HG03354 (cell line): Measurements from ENCODE around the gene PPEF1.
A peak's percentile ranks its signal among the peaks of the same experiment; 100 is the strongest.
"Not testable (repeated sequence)": the region's sequence is repeated elsewhere in the genome, so short reads cannot be mapped to it uniquely, and the experiment has no call there.

Experiments used
- ATAC-seq: cut with Tn5 transposase; IDR thresholded peaks from one replicate; pipeline ENCODE4 v1.9.1; 2021; ENCODE audit warnings: mild to moderate bottlenecking; ENCODE audit not compliant: unreplicated experiment, poor library complexity, severe bottlenecking

Gene PPEF1

DNA sequence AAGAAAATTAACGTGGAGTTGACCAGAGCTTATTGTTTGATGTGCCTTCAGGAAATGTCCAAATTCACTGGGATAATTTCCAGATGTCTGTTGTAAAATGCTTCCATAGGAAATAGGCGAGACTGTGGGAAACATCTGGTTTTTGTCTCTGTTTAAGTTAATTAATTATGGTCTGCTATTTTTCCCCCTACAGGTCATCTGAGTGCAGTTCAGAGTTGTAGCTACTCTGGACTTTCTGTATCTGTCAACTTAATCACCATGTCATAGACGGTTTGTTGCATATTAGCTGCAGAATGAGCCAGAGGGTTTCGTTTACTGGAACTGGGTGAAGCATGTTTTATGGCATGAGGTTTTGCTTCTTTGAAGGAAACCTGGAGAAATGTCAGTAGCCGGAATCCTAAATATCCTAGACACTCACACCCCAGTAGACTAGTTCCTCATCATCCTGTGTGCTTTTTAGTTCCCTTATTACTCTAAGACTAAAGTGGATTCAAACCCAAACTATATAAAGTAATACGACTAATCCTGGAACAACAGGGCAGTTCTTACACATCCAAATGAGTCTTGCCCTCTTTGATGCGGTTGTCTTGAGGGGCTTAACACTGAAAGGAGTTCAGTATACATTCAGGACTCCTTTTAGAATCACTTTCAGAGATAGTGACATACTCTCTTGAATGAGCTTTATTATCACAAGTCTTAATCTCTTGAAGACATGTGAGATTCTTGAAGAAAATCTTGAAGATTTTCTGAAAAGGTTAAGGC, 62.5 kb downstream of the PPEF1 start:
- ATAC-seq: no peak

DNA sequence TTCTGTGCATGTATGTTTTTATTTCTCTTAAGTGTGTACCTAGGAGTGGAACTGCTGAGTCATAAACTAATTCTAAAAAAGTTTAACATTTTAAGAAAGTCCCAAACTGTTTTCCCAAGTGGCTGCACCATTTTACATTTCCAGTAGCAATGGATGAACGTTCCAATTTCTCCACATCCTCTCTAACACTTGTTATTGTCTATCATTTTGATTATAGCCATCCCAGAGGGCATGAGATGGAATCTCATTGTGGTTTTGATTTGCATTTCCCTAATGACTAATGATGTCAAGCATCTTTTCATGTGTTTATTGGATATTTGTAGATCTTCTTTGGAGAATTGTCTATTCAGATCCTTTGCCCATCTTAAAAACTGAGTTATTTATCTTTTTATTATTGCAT, 82.5 kb downstream of the PPEF1 start:
- ATAC-seq: no peak

GRCh38 chrX:18792828-18793227, 85.4 kb downstream of the PPEF1 start:
- ATAC-seq: no peak

DNA sequence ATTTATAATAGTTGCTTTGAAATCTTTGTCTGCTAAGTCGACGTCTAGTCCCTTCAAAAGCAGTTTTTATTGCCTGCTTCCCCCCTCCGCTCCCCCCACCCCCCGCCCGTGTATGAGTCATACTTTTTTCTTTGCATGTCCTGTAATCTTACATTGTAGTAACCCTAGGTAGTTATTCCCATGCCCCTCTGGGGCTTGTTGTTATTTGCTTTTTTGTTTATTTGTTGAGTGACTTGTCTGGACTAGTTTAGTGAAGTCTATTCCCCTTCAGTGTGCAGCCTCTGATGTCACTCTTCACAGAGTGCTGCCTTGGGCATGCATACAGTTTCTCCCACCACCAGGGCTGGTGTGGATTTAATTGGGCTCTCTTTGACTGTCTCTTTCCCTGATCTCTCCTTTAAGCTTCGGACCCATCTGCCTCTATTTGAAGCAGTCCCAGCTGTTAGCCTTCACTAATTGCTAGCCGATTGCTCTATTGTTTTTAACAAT, 86.2 kb downstream of the PPEF1 start:
- no peak for ATAC-seq

GRCh38 chrX:18797141-18797540, 89.7 kb downstream of the PPEF1 start:
- ATAC-seq: no peak

DNA sequence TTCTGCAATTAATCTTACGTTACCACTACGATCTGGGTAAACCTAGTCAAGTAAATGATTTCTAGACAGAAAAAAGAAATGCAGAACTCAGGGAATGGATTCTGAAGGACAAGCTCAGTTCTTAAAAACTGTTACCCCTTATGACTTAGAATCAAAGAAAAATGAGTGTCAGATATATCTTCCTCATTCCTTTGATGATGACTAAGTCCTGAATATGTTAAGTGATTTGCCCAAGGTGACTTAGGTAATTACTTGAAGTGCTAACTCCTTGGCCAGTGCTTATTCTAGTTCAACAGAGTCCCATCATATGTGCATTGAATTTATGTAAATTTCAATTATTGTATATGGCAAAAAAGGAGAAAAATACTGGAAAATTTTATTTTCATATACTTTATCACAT, 92.5 kb downstream of the PPEF1 start:
- ATAC-seq: no peak

GRCh38 chrX:18809641-18810040, 102.2 kb downstream of the PPEF1 start:
- no peak for ATAC-seq

DNA sequence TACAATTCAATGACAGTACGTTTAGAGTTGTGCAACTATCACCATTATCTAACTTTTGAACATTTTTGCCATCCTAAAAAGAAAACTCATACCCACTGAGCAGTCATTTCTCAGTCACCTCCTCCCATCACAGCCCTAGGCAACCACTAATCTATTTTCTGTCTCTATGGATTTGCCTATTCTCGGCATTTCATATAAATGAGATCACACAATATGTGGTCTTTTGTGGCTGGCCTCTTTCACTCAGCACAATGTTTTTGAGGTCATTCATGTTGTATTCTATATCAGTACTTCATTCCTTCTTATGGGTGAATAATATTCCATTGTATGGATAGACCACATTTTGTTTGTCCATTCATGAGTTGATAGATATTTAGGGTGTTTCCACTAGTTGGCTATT, 103.0 kb downstream of the PPEF1 start:
- no peak for ATAC-seq

DNA sequence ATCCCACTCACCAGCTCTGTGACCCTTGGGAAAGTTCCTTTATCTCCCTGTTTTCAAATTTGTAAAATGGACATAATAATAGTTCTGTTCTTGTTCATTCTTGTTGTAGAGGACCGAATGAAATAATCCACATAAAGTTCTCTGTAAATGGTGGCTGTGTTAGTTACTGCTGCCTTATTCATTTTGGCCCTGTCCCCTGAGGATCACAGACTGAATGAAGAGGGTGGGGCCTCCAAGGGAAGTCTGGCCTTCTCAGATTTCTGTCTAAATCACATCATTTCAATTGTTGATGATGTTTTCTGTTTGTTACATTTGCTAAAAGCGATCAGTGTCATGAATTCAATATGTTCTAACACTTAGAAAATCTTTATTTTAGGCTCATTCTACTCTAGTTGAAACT, 117.9 kb downstream of the PPEF1 start:
- no peak for ATAC-seq

GRCh38 chrX:18828832-18829404, 121.5 kb downstream of the PPEF1 start:
- ATAC-seq: no peak

GRCh38 chrX:18833071-18833731, 125.8 kb downstream of the PPEF1 start:
- ATAC-seq: no peak

GRCh38 chrX:18847901-18848300, 140.5 kb downstream of the PPEF1 start:
- ATAC-seq: not testable (repeated sequence)

GRCh38 chrX:18855919-18856644, 148.6 kb downstream of the PPEF1 start:
- peak; percentile 88 for ATAC-seq

DNA sequence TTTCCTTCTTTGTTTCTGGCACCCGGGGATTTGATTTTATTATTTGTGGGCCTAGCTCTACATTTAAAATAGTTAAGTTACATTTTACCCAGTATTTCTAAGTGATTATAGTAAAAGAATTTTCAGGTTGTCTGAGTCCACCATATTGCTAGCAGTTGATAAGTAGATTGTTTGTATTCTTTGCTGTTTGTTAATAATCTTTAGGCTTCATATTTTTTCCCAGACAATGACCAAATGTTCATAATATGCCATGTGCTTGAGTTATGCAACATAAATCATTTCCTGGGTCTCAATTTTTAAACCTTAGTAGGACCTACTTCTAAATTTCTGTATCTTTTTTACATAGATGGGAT, 149.2 kb downstream of the PPEF1 start:
- ATAC-seq: no peak

DNA sequence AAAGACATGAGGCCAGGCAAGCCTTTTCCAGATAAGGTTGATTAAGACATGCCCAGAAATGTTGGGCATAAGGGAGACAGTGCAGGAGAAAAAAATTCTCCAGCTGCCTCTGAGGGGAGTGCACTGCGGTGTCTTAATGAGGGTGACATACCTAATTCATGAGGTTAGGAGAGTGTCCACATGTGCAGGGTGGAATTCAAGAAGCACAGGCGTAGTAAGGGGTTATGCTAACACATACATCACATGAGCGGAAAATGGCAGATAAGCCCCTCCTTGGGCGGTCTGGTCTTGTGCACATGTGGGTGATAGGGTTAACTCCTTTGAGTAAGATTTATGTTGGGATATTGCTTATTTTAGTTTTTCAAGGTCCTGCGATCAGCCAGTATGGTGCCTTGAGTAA, 154.1 kb downstream of the PPEF1 start:
- ATAC-seq: no peak

- no peak for ATAC-seq
These were observed 157.0 kb downstream of the PPEF1 start for GRCh38 chrX:18864390-18864920.

DNA sequence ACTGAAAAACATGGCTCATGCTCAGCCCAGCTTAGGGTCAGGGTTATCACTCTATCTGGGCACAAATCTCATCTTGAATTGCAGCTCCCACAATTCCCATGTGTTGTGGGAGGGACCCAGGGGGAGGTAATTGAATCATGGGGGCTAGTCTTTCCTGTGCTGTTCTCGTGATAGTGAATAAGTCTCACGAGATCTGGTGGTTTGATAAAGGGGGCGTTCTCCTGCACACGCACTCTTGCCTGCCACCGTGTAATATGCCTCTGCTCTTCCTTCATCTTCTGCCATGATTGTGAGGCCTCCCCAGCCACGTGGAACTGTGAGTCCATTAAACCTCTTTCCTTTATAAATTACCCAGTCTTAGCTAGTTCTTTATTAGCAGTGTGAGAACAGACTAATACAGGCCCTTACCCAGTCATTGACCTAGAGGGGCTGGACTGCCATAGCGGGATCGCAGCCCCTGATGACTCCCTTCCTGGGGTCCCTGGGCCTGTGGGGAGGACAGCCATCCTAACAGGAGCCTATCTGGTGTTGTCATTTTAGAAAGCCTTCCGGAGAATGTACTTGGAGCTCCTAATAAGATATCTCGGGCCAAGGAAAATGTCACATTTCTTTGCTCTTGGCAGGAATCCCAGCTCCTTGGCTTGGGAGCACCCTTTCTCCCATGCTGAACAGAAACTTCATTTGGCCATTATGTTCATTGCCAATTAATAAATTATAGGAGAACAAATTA, 163.9 kb downstream of the PPEF1 start:
- ATAC-seq: no peak

GRCh38 chrX:18871970-18872369, 164.5 kb downstream of the PPEF1 start:
- no peak for ATAC-seq

DNA sequence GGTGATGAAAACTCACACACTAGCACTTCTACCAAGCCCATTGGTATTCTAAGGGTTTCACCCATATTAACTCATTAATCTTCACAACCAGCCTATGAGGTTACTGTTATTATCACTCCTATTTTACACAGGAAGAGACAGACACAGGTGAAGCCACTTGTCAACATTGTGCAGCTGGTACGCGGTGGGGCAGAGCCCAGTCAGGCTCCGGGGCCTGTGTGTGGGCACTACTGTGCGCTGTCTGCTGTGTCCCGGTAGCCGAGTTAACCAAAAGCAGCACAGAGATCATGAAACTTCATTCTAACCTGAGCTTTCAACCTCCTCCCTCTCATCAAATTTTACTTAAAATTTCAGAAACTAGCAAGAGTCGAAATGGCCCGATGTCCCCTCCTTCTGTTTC, 165.2 kb downstream of the PPEF1 start:
- ATAC-seq: no peak
